DMS 273 treated with DMSO at 0.1 percent for 48 hours (cell line): ENCODE results near the gene BORCS5.
"Not testable (repeated sequence)": the region's sequence is repeated elsewhere in the genome, so short reads cannot be mapped to it uniquely, and the experiment has no call there.

Source experiments
- DNase-seq: peaks from one replicate; lab custom pipeline; 2025; lab: John Stamatoyannopoulos, UW

BORCS5 gene

DNA sequence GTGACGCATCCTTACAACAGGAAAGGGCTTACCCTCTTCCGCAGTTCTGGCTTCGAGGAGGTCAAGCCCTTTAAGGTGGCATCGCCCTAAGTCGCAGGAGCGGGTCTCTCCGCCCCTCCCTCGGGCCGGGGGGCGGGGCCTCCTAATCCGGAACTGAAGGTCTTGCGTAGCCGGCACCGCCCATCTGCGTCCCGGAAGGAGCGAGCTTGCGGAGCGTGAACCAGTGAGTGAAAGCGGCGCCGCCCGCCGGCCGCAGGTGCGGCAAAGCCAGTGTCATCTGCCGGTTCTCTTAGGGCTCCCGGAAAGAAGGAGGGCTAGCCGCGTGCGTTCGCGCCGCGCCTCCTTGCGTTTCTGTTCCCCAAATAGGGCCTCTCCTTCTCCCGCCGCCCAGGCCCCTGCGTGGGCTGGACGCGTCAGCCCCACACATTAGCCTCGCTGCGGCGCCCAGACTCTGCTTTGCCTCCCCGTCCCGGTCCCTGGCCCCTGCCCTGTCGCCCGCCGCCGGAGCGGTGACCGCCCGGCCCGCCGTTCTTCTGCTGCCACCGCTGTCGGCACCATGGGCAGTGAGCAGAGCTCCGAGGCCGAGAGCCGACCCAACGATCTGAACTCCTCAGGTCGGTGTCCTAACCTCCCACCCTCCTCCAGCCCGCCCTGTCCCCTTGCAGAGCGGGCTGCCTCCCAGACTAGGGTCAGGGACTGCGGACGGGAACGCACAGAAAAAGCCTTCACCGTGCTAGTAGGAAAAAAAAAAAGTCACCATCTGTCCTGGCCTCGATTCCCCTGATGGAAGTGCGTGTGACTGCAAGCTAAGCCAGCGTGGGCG is at the start of gene BORCS5:
BORCS5 (plus strand) TSS at position 183 of the 823 bp plus-strand sequence; CDS start at position 557, 374 bp downstream.
- peak; percentile 72 for DNase-seq

DNA sequence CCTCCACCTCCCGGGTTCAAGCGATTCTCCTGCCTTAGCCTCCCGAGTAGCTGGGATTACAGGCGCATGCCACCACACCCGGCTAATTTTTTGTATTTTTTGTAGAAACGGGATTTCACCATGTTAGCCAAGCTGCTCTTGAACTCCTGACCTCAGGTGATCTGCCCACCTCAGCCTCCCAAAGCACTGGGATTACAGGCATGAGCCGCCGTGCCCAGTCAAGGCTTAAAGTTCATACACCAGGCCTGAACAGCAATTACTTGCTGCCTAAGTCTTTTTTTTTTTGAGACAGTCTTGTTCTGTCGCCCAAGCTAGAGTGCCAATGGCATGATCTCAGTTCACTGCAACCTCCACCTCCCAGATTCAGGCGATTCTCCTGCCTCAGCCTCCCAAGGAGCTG is 46.2 kb upstream of the BORCS5 start:
- DNase-seq: not testable (repeated sequence)

DNA sequence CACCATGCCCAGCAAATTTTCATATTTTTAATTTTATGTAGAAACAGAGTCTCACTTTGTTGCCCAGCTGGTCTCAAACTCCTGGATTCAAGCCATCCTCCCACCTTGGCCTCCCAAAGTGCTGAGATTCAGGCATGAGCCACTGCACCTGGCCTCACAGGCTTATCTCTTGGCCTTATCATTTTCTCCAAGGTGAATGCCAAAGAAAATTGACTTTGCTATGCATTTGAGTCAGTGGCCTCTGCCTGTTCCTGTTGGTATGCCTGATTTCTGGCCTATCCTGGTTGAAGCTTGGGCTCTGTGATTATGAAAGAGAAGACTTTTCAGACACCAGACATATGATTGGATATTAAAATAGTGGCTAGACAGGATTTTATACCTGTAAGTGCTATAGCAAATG is 41.0 kb upstream of the BORCS5 start:
- no peak for DNase-seq

DNA sequence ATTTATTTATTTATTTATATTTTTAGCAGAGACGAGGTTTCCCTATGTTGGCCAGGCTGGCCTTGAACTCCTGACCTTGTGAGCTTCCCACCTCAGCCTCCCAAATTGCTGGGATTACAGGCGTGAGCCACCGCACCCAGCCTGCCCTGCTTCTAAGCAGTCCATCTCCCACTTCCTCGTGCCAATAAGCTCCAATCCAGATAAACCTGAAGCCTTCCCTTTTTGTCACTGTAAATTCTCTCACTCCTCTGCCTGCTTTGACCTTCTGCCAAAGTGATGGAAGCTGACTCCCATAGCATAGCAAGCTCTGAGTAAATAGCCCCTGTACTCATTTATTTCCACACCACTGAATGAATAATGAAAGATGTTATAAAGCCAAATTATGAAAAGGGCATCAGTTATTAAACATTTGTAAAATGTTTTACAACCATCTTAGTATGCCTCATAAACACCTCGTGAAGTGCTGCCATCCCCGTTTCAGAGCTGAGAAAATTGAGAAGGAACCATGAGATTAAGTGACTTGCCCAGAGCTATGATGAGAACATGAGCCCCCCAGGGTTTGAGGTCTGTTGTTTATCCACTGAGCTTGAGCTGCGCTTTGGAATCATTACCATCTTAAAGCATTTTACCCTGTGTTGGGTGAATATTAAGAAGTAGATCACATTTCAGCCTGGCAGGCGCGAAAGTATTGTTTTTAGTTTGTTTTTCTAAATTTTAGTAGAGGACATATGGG is 37.3 kb upstream of the BORCS5 start:
- peak; percentile 38 for DNase-seq

DNA sequence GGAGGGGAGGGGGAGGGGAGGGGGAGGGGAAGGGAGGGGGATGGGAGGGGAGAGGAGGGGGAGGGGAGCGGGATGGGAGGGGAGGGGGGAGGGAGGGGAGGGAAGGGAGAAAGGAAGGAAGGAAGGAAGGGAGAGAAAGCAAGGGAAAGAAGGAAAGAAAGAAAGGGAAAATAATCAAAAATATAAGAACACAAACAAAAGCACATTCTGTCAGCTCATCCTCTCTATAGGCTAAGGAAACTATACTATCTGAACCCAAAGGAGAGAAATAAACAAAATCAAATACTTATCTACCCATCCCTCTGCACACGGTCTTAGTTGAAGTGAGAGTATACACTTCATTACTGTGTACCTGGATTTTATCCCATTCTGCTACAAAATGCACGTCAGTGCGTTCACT is 33.8 kb upstream of the BORCS5 start:
- no peak for DNase-seq

DNA sequence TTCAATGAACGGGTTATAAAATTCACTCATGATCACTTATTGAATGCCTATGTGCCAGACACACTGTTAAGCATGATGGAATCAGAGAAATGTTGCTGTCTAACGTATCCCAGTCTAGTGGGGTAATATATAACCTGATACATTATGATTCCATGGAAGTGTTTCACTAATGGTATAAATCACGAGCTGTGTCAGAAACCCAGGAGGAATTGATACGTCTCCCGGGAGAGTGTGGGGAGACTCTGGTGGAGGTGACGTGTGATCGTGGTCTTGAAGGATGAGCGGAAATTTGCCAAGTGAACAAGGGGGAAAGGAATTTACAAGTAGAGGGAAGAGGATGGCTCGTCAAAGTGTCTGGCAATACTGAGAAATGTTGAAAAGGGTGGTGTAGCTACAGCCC is 33.3 kb upstream of the BORCS5 start:
- no peak for DNase-seq

DNA sequence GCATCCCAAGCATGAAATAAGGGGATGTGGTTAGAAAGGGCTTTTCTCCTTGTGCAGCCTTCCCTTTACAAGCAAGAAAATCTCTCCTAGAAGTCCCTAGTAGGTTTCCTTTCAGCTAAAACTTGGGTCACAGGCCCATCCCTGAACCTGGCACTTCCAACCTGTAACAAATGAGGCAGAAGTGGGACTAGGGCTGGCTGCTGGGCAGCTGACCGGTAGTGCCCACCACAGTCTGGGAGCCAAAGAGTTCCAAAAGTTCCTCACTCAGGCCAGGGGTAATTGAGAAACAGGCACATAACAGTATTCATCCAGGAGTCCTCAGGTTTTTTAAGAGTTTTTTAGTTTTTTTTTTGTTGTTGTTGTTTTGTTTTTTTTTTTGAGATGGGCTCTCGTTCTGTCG is 30.6 kb upstream of the BORCS5 start:
- DNase-seq: no peak

DNA sequence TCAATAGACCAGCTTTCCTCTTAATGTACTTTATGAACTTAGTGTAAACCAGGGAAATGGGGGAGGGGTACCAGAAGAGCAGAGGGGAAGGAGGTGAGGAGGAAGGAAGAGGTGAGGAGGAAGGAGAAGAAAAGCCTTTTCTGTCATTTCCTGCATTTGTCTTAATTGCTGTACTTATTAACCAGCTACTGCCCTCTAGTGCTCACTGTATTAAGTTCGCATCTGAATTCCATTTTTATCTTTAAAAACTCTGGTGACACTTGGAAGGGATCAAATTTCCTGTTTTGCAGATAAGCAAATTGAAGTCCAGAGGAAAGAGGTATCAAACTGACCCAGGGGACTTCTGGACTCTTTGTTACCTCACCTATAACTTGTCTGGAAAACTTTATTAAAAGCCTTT is 29.1 kb upstream of the BORCS5 start:
- peak; percentile 25 for DNase-seq

DNA sequence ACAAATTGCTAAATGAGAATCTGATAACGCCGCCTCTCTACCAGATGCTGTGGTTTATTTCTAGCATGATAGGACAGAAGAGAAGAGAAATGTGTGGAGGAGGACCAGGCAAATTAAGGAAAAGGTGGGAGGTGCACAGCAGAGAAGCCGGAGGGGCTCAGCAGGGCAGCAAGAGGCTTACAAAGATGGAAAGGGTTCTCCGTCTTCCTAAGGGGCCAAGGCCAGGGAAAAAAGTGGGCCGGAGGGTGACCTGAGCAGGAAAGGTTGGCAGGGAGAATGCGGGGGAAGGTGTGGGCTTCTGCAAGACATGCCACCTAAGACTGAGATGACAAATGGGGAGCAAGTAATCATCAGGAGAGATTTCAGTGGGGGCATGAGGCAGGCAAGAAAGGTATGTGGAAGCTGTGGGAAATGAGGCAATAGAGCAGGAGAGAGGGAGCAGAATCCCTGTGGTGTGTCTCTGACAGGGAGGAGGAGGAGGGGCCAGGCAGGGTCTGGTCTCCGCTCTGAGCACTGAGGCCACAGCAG is 25.6 kb upstream of the BORCS5 start:
- no peak for DNase-seq

DNA sequence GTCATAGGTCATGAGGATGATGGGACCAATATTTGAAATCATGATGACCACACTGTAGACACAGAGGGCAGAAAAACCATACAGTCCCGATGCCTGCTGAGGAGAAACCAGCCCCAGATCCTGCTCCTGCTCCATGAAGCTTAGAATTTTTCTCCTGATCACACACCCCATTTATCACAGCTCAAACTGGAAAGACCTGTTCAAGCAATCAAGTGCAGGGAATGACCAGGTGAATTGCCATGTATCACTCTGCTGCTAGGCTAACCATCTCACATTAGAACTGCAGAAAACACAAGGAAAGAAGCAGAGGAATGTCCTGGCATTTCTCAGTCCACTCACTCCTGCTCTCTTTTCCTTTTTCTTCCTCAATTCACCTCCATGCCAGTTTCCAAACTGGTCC is 25.0 kb upstream of the BORCS5 start:
- DNase-seq: no peak

DNA sequence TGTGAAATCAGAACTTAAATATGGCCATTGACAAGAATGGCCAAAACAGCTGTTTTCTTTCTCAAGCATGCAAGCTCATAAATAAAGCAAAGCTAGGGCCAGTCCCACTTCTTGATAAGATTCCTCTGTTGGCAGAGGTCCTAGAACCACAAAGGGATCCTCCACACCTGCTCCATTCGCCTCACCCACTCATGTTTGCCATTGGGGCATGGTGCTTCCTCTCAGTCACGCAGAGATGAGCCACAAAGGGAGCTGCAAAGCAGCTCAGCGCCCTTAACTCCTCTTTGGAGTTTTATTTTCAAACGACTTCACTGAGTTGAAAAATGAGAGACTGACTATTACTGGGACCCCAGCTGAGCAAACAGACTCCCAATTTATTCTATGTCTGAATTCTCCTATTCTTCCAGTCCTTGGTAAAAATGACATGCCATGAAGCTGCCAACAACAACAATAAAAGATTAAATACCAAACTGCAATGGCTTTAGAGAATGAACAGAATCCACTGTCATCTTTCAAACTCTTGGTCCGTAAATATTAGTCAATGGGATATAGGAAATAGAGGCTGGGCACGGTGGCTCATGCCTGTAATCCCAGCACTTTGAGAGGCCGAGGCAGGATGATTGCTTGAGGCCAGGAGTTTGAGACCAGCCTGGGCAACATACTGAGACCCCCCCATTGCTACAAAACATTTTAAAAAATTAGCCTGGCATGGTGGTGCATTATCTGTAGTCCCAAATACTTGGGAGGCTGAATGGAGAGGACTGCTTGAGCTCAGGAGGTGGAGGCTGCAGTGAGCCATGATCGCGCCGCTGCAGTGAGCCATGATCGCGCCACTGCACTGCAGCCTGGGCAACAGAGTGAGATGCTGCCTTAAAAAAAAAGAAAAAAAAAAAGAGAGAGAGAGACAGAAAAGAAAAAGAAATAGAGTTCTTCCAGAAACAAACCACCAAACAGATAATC is 23.2 kb upstream of the BORCS5 start:
- DNase-seq: no peak

DNA sequence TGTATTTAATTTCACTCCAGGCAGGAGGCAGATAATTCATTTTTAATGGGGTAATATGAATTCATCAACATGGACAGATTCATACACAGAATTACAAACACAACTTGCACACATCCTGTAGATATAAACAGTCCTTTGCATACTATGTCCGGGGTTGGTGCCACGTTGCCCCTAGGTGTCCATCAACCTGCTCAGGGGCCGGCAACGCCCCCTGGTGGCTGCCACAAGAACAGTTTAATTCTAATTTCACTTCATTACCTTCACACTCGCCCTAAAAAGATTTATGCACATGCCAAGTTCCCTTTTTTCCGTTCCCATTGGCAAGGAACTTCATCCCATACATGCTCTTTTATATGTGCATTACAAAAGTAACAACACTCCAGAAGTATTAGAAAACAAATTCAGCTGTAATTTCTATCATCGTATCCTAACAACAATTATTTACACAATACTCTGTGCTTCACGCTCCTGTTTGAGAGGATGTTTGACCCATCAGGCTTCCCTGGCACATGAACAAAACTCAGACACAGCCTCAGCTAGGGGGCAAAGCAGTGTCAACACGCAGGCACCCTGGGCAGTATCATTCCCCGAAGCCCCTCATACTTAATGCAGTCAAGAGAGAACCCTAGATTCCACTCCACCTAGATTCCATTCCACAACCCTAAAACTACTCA is 22.4 kb upstream of the BORCS5 start:
- no peak for DNase-seq

DNA sequence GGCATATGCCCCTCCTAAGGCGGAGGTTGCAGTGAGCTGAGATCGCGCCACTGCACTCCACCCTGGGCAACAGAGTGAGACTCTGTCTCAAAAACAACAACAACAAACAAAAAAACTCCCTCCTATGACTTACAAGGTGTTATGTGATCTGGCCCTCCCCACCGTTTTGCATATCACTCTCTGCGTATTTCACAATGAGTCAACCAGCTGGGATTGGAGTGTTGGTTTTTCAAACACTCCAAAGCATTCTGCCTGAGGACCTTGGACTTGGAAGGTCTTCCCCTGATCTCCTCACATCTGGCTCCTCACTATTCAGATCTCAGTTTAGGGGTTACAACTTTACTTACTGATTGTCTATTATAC is 20.8 kb upstream of the BORCS5 start:
- no peak for DNase-seq

DNA sequence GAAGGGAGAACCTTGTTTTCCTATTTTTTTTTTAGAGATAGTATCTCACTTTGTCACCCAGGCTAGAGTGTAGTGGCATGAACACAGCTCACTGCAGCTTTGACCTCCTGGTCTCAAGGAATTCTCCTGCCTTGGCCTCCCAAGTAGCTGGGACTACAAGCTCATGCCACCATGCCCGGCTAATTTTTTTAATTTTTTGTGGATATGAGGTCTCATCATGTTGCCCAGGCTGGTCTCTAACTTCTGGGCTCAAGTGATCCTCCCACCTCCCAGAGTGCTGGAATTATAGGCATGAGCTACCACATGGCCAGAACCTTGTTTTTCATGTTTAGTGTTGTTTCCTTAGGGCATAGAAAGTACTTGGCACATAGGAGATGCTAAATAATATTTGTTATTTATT is 20.4 kb upstream of the BORCS5 start:
- no peak for DNase-seq

DNA sequence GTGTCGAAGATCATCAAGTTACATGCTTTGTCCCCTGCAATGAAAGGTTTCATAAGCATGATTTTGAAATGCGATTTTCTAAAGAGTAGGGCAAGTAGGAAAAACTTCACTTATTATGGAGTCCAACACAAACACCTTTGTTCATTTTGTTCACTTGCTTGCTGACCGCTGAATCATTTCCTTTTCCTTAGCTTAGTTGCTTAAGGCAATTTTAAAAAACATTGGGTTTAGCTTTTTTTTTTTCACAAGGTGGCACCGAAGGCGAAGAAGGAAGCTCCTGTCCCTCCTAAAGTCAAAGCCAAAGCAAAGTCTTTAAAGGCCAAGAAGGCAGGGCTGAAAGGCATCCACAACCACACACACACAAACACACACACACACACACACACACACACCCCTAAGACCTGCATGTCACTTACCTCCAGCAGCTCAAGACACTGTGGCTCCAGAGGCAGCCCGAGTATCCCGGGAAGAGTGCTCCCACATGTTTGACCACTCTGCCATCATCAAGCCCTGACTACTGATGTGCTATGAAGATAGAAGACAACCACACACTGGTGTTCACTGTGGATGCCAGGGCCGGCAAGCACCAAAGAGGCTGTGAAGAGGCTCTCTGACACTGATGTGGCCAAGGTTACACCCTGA is 18.2 kb upstream of the BORCS5 start:
- no peak for DNase-seq

DNA sequence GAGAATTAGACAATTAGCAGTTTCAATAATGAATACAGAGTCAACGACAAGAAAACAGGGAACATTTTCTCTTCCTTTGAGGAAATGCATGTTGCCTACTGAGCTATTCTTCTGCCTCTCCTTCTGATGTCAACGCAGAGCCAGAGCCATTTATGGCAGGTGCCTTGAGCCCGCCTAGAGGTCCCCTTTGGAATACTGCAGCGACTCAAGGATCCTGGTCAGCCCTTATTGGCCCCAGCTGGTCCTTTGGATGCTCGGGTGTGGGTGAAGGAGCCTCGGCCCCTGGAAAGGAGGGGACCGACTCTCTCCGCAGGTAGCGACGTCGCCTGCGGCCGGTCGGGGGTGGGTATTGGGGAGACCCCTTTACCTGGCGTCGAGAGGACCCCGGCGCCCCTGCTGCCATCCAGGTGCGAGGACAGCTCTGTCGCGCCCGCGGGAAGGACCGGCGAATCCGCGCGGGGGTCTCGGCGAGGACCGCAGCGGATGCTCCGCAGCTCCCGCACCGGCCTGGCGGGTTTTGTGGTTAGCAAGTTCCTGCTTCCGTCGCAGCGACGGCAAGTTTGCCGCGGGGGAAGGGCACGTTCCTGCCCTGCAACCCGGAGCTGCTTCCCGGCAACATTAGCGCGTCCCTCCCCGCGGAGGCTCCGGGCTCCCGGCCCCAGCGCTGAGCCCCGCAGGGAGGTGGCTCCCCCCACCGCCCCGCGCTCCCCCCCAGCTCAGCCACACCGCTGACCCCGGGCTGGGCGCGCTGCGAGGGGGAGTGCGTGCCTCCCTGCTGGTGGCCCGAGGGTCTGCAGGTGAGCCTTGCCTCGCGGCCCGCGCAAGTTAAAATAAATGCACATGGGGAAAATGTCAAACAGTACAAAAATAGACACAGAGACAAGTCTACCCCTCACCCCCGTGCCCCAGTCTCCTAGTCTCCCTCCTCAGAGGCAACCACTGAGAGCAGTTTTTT is 6.9 kb upstream of the BORCS5 start, which contains the start of gene MANSC1:
MANSC1 (minus strand) TSS at position 532 of the 955 bp plus-strand sequence. CDS start 6,928 bp downstream, outside the sequence.
- no peak for DNase-seq

DNA sequence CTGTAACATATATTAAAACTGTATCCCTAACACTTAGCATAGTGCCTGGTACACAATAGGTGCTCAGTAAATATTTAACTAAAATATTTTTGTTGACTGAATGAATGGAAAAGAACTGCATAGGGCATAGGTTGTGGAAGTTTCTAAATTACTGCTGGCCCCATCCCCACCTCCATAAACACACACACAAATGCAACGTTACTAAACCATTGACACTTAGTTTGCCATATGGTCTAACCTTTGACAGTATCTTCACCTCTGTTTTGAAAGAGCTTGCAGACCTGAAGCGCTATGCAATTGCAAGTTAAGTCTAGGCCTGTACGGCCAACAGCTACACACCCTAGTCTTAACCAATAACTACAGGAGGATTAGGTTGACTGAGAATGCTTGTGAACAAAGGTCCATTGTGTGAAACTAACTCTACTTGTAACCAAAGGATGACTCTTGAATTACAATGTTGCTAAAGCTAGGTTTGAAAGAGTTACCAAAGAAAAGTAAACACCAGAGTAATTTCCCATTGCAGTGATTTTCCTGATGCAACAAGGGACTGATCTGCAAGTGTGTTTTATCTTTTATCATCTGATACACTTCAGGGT is 5.9 kb upstream of the BORCS5 start:
- DNase-seq: no peak

DNA sequence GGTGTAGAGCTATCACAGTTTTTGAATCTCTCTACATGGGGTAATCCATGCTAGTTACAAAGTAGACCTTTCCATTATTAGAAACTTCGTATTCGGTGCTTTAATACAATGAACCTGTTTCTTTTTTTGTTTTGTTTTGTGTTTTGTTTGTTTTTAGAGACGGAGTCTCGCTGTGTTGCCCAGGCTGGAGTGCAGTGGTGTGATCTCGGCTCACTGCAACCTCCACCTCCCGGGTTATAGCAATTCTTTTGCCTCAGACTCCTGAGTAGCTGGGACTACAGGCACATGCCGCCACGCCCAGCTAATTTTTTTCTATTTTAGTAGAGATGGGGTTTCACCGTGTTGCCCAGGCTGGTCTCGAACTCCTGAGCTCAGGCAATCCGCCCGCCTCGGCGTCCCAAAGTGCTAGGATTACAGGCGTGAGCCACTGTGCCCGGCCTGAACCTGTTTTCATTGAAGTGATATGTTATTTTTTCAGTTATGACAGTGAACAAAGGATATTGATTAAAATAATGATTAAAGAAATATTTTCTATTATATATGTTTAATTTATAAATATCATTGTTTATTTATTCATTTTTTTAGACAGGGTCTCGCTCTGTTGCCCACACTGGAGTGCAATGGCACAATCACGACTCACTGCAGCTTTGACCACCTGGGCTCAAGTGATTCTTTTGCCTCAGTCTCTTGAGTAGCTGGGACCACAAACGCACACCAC is 5.3 kb upstream of the BORCS5 start:
- DNase-seq: not testable (repeated sequence)

DNA sequence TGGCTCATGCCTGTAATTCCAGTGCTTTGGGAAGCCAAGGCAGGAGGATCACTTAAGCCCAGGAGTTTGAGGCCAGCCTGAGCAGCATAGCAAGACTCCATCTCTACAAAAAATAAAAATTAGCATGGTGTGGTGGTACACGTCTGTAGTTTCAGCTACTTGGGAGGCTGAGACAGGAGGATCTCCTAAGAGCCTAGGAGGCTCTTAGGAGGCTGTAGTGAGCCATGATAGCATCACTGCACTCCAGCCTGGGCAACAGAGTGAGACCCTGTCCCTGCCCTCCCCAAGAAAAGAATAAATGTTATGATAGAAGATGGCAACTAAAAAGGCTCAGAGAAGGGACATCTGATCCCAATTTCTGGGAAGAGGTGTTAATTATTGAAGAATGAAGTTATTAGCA is 3.6 kb upstream of the BORCS5 start:
- no peak for DNase-seq
